IMR-90 (cell line): ENCODE results near the gene MREG. TPM values are rescaled to one million over a fixed set of nuclear protein-coding genes. Genes with fewer than 3 reads are reported as not detected.
A peak's percentile ranks its signal among the peaks of the same experiment; 100 is the strongest.

Source experiments
- ATAC-seq: fragments of 200-7000 bp; cut with Tn5 transposase; 2 replicates; pipeline ENCODE4 v1.9.1; 2020; ENCODE audit warnings: low read depth, mild to moderate bottlenecking, moderate library complexity
- BruUV-seq: library from RNA; stranded (reverse); fragments of 400-500 nt; replicated peaks from 2 replicates; lab custom pipeline; 2021; lab: Mats Ljungman, UMichigan
- CTCF ChIA-PET: fragments of 300-600 bp; formaldehyde crosslinking; extraction: SDS; loops from one replicate; lab custom pipeline; 2021; ENCODE audit warnings: antibody characterized with exemption; lab: Yijun Ruan, JAX
- POLR2A ChIA-PET: fragments of 300-600 bp; sonication (Branson Sonifier 250); formaldehyde crosslinking; loops from one replicate; lab custom pipeline; 2022; ENCODE audit warnings: antibody characterized with exemption; ENCODE audit not compliant: unreplicated experiment; lab: Charles Lee
- DNase-seq: peaks from one replicate; pipeline ENCODE4 v3.0.0; 2013
- H2AFZ ChIP-seq: replicated peaks from 2 replicates; pipeline ENCODE3; 2013; ENCODE audit warnings: low read length, mild to moderate bottlenecking; ENCODE audit not compliant: poor library complexity
- H2AK5ac ChIP-seq: 2 replicates; pipeline ENCODE4 v1.6.1; 2013; ENCODE audit warnings: low read depth, low read length, inconsistent platforms
- H2AK9ac ChIP-seq: replicated peaks from 2 replicates; pipeline ENCODE3; 2013; ENCODE audit warnings: mild to moderate bottlenecking, low read depth, low read length, moderate library complexity; ENCODE audit not compliant: poor library complexity
- H2BK120ac ChIP-seq: 2 replicates; pipeline ENCODE4 v1.6.1; 2013; ENCODE audit warnings: low read depth, low read length, inconsistent platforms
- H2BK15ac ChIP-seq: 3 replicates; pipeline ENCODE4 v1.6.1; 2013; ENCODE audit warnings: low read depth, low read length, inconsistent platforms
- H2BK20ac ChIP-seq: 2 replicates; pipeline ENCODE4 v1.6.1; 2013; ENCODE audit warnings: low read depth, mild to moderate bottlenecking, inconsistent platforms, low read length, moderate library complexity
- H2BK5ac ChIP-seq: 2 replicates; pipeline ENCODE4 v1.6.1; 2013; ENCODE audit warnings: mild to moderate bottlenecking, low read depth, low read length, inconsistent platforms; ENCODE audit not compliant: poor library complexity, severe bottlenecking
- H3K14ac ChIP-seq: replicated peaks from 2 replicates; pipeline ENCODE4 v1.6.1; 2013; ENCODE audit warnings: low read depth, low read length, inconsistent platforms
- H3K18ac ChIP-seq: 2 replicates; pipeline ENCODE4 v1.6.1; 2013; ENCODE audit warnings: low read depth, low read length, control low read depth
- H3K23ac ChIP-seq: 2 replicates; pipeline ENCODE4 v1.6.1; 2013; ENCODE audit warnings: low read depth, low read length, inconsistent platforms
- H3K27ac ChIP-seq: 2 replicates; pipeline ENCODE4 v1.5.1; 2013; ENCODE audit warnings: mild to moderate bottlenecking, control low read depth, low read length; ENCODE audit not compliant: insufficient read depth
- H3K27me3 ChIP-seq: 2 replicates; pipeline ENCODE4 v1.6.1; 2013; ENCODE audit warnings: low read length; ENCODE audit not compliant: control insufficient read depth, insufficient read depth
- H3K36me3 ChIP-seq: 2 replicates; pipeline ENCODE4 v1.6.1; 2013; ENCODE audit warnings: low read length, mixed read lengths; ENCODE audit not compliant: control insufficient read depth, insufficient read depth
- H3K4ac ChIP-seq: 2 replicates; pipeline ENCODE4 v1.6.1; 2013; ENCODE audit warnings: low read depth, low read length, inconsistent platforms
- H3K4me1 ChIP-seq: 2 replicates; pipeline ENCODE4 v1.6.1; 2013; ENCODE audit warnings: low read length, mixed read lengths; ENCODE audit not compliant: control insufficient read depth, insufficient read depth
- H3K4me2 ChIP-seq: 2 replicates; pipeline ENCODE4 v1.6.1; 2013; ENCODE audit warnings: low read depth, mild to moderate bottlenecking, control low read depth, low read length, moderate library complexity
- H3K4me3 ChIP-seq: 2 replicates; pipeline ENCODE4 v1.5.1; 2013; ENCODE audit warnings: low read depth, mild to moderate bottlenecking, control low read depth, low read length, moderate library complexity; ENCODE audit not compliant: insufficient read depth
- H3K56ac ChIP-seq: 2 replicates; pipeline ENCODE4 v1.6.1; 2013; ENCODE audit warnings: low read length, inconsistent platforms; ENCODE audit not compliant: insufficient read depth; ENCODE audit errors: extremely low read depth
- H3K79me1 ChIP-seq, 2 experiments: 2 replicates each; pipeline ENCODE4 v1.6.1; 2013; ENCODE audit warnings: low read length in 2 of 2, inconsistent platforms in 1 of 2, low read depth in 1 of 2
- H3K9ac ChIP-seq: 2 replicates; pipeline ENCODE4 v1.6.1; 2013; ENCODE audit warnings: low read depth, low read length, control low read depth
- H3K9me1 ChIP-seq: 2 replicates; pipeline ENCODE4 v1.6.1; 2013; ENCODE audit warnings: low read length, inconsistent platforms; ENCODE audit not compliant: insufficient read depth
- H3K9me3 ChIP-seq: 2 replicates; pipeline ENCODE4 v1.6.1; 2013; ENCODE audit warnings: low read length; ENCODE audit not compliant: control insufficient read depth, insufficient read depth
- H4K20me1 ChIP-seq: 2 replicates; pipeline ENCODE4 v1.6.1; 2013; ENCODE audit warnings: low read length, inconsistent platforms; ENCODE audit not compliant: insufficient read depth
- H4K5ac ChIP-seq: 2 replicates; pipeline ENCODE4 v1.6.1; 2013; ENCODE audit warnings: mild to moderate bottlenecking, low read depth, low read length, control low read depth
- H4K8ac ChIP-seq, 2 experiments: 2 replicates each; pipeline ENCODE4 v1.6.1; 2013; ENCODE audit warnings: low read depth in 2 of 2, low read length in 2 of 2, control low read depth in 1 of 2, inconsistent platforms in 1 of 2
- H4K91ac ChIP-seq: 2 replicates; pipeline ENCODE4 v1.6.1; 2013; ENCODE audit warnings: low read depth, low read length, inconsistent platforms; ENCODE audit not compliant: insufficient read depth
- BHLHE40 ChIP-seq: fragments of 150-350 bp; IDR thresholded peaks from 2 replicates; pipeline ENCODE4 v1.6.1; 2016; ENCODE audit warnings: mild to moderate bottlenecking, low read depth, low read length
- CEBPB ChIP-seq: IDR thresholded peaks from 2 replicates; pipeline ENCODE4 v1.6.1; 2012; ENCODE audit warnings: low read depth, low read length, improper control_type of control experiment
- CHD1 ChIP-seq: IDR thresholded peaks from 2 replicates; pipeline ENCODE4 v1.6.1; 2012; ENCODE audit warnings: low read depth, low read length, improper control_type of control experiment
- ELK1 ChIP-seq: fragments of 150-350 bp; IDR thresholded peaks from 2 replicates; pipeline ENCODE4 v1.6.1; 2016; ENCODE audit warnings: low read depth, mild to moderate bottlenecking, low read length, moderate library complexity, borderline replicate concordance
- FOS ChIP-seq: fragments of 150-350 bp; IDR thresholded peaks from 2 replicates; pipeline ENCODE4 v1.6.1; 2016; ENCODE audit warnings: low read depth, low read length
- MAFK ChIP-seq: IDR thresholded peaks from 2 replicates; pipeline ENCODE4 v1.6.1; 2012; ENCODE audit warnings: low read depth, low read length, improper control_type of control experiment
- MXI1 ChIP-seq: IDR thresholded peaks from 2 replicates; pipeline ENCODE4 v1.6.1; 2012; ENCODE audit warnings: low read depth, mild to moderate bottlenecking, low read length, moderate library complexity, borderline replicate concordance
- NFE2L2 ChIP-seq: fragments of 150-350 bp; IDR thresholded peaks from 2 replicates; pipeline ENCODE4 v1.6.1; 2016; ENCODE audit warnings: low read depth, mild to moderate bottlenecking, low read length
- POLR2A ChIP-seq: IDR thresholded peaks from 2 replicates; pipeline ENCODE4 v1.6.1; 2012; ENCODE audit warnings: mild to moderate bottlenecking, low read depth, low read length
- RAD21 ChIP-seq: IDR thresholded peaks from 2 replicates; pipeline ENCODE4 v1.6.1; 2012; ENCODE audit warnings: low read length, improper control_type of control experiment
- RCOR1 ChIP-seq: IDR thresholded peaks from 2 replicates; pipeline ENCODE4 v1.6.1; 2012; ENCODE audit warnings: mild to moderate bottlenecking, low read length, improper control_type of control experiment; ENCODE audit not compliant: insufficient replicate concordance
- SMC3 ChIP-seq: fragments of 150-350 bp; IDR thresholded peaks from 2 replicates; pipeline ENCODE4 v1.6.1; 2016; ENCODE audit warnings: low read depth, mild to moderate bottlenecking, antibody characterized with exemption, low read length, moderate library complexity
- USF2 ChIP-seq: fragments of 150-350 bp; IDR thresholded peaks from 2 replicates; pipeline ENCODE4 v1.6.1; 2017; ENCODE audit warnings: mild to moderate bottlenecking, antibody characterized with exemption, low read length, low read depth
- WGBS, 2 experiments: methylation state at CpG; one replicate each; pipeline versions ENCODE4 v1.1.5 to v1.1.7; 2013; ENCODE audit warnings: missing lambda C conversion rate in 2 of 2; ENCODE audit not compliant: insufficient read length in 1 of 2; ENCODE audit errors: extremely low coverage in 2 of 2; 5-methylcytosine and 5-hydroxymethylcytosine counted together
- dilution Hi-C: fragments of 300-500 bp; cut with HindIII; formaldehyde crosslinking; loops from one replicate; pipeline ENCODE4 v1.14.3; 2018; ENCODE audit warnings: low sequenced_read_pairs; ENCODE audit not compliant: unreplicated experiment
- in situ Hi-C: fragments of 300-500 bp; cut with MboI; formaldehyde crosslinking; loops from 3 replicates; pipeline ENCODE4 v1.14.3; 2019; ENCODE audit warnings: low sequenced_read_pairs, inconsistent platforms, mixed read lengths
- intact Hi-C: fragments of 100-400 bp; cut with micrococcal nuclease; formaldehyde crosslinking; loops from 2 replicates; pipeline ENCODE4 v1.10.0; 2022
- polyA plus RNA-seq, 3 experiments: library from polyadenylated mRNA; depleted of rRNA; stranded (reverse); fragments of >200 nt; gene quantifications; 2 replicates each; pipeline ENCODE4 v1.2.3, GENCODE V29; 2012; ENCODE audit warnings: low replicate concordance in 1 of 3
- total RNA-seq: library from RNA; depleted of rRNA; stranded (reverse); fragments of >200 nt; gene quantifications from 2 replicates; pipeline ENCODE4 v1.2.3, GENCODE V29; 2012

MREG gene
- total and polyA plus RNA-seq, 2 of the 4 experiments (the other 2 are of a cell fraction) = 1.0 to 1.8 TPM

- Histone ChIP-seq H2BK120ac (no peak overlapping the region), H2BK15ac (0 out of 3 replicates have a peak overlapping the region, but pooled peaks have one; percentile 36), H3K9me3 (no peaks in the 10 kb centered on the region), H3K79me1 (no peaks in the 10 kb centered on the region), H4K20me1 (no peaks in the 10 kb centered on the region), H3K4me3 (no peak overlapping the region), H3K4me1 (peaks cover 11% of the 10 kb centered on the region), H3K4me2 (no peak overlapping the region), H3K27me3 (no peaks in the 10 kb centered on the region), H3K4ac (no peak overlapping the region), H3K56ac (no peak overlapping the region), H3K9me1 (peaks cover 3% of the 10 kb centered on the region; the same call in 1 of the 2 replicates), H3K27ac (no peak overlapping the region), H3K18ac (no peak overlapping the region), H4K8ac (no peak overlapping the region), H2BK20ac (no peak overlapping the region), H3K14ac (no peak overlapping the region), H2AK5ac (0 out of 2 replicates have a peak overlapping the region, but pooled peaks have one; percentile 12), H2BK5ac (no peak overlapping the region), H3K36me3 (no peaks in the 10 kb centered on the region), H4K5ac (no peak overlapping the region), H2AK9ac (no peak overlapping the region), H4K91ac (no peak overlapping the region), H3K23ac (no peak overlapping the region), H3K9ac (no peak overlapping the region), H2AFZ (no peak overlapping the region)
- in situ Hi-C loops (loop anchor here (10.0 kb wide), 1 partner anchor 479 kb away; the partner anchor contains the start of gene FN1), dilution Hi-C loops (no loop called here), intact Hi-C loops (no loop called here)
- POLR2A ChIA-PET = no interaction called here
- TF ChIP-seq ELK1 (no peak), RAD21 (no peak), CEBPB (no peak), FOS (no peak), BHLHE40 (no peak), CHD1 (no peak), SMC3 (no peak), NFE2L2 (no peak), RCOR1 (no peak), MAFK (no peak), USF2 (no peak), POLR2A (no peak), MXI1 (no peak)
- ATAC-seq = no peak
- WGBS, 2 experiments = no CpG with 5 or more reads among the region's 3 CpGs
- DNase-seq = no peak
- BruUV-seq = no TSS peak
- CTCF ChIA-PET = no interaction called here
Observed at GRCh38 chr2:215914054-215914776, 99.1 kb downstream of the MREG start.
